ENCODE data around the gene SAPCD1.

Gene SAPCD1

DNA sequence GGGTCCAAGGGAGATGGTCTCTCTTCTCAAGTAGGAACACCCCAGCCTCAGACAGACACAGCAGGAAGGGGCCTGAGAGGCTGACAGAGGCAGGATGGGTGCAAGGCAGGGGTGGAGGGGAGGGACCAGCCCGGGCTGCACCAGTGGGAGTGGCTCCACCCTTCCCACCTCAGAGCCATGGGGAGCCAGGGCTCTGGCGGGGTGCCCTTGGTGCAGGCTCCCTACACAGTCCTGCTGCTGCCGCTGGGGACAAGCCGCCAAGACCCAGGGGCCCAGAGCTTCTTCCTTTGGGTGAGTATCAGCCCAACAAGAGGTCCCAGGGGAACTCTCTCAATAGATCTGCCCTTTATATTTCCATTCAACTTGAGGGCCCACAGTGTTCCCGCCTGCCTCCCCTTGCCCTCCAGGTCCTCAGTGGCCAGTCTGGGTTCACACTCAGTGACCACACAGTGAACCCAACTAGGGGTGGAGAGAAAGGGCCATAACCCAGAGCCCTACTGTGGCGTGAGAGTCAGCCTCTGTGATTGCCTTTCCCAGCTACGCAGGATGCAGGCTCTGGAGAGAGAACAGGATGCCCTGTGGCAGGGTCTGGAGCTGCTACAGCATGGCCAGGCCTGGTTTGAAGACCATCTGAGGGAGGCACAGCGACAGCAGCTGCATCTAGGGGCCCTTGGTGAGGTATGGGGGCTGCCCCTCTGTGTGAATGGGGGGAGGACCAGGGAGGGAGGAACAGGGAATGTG is 592 bp downstream of the SAPCD1 start:
- Histone ChIP-seq H3K27ac (ENCODE audit: low read length) (no peak overlapping the region), H3K36me3 (ENCODE audit: control insufficient read depth in 1 of 2, insufficient read depth in 2 of 2, low read length in 2 of 2) (no peaks in the 10 kb centered on the region), H3K4me1 (ENCODE audit: control insufficient read depth in 1 of 2, insufficient read depth in 2 of 2, low read length in 2 of 2) (peaks cover 0 to 10% of the 10 kb centered on the region in 2 donors), H3K9me3 (ENCODE audit: control insufficient read depth in 1 of 2, low read length in 2 of 2) (no peaks in the 10 kb centered on the region), H3K4me3 (ENCODE audit: low read depth in 1 of 2, low read length in 2 of 2) (no peak overlapping the region), H3K27me3 (ENCODE audit: low read depth, low read length) (no peaks in the 10 kb centered on the region)

GRCh38 chr6:31763619-31763940 is 1.1 kb downstream of the SAPCD1 start:
- Histone ChIP-seq H3K36me3 (ENCODE audit: control insufficient read depth in 1 of 2, insufficient read depth in 2 of 2, low read length in 2 of 2) (no peaks in the 10 kb centered on the region), H3K27ac (ENCODE audit: low read length) (no peak overlapping the region), H3K4me1 (ENCODE audit: control insufficient read depth in 1 of 2, insufficient read depth in 2 of 2, low read length in 2 of 2) (peaks cover 0 to 10% of the 10 kb centered on the region in 2 donors), H3K27me3 (ENCODE audit: low read depth, low read length) (no peaks in the 10 kb centered on the region), H3K9me3 (ENCODE audit: control insufficient read depth in 1 of 2, low read length in 2 of 2) (no peaks in the 10 kb centered on the region), H3K4me3 (ENCODE audit: low read depth in 1 of 2, low read length in 2 of 2) (no peak overlapping the region)

DNA sequence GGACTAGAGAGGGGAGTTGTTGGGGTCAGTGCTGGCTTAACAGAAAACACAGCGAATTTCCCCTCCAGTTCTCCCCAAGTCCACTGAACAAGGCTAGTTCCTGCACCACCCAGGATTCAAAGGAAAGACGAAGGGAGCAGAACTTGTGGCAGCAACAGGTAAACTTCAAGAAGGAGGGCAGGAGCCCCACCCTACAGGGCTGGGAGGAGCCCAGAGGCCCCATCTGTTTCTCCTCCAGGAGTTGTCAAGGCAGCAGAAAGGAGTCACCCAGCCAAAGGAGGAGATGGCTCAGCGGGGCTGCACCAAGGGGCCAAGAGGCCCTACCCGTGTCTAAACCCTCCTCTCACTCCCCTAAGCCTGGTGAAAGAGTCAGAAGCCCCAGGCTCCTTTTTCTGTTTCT is 1.7 kb downstream of the SAPCD1 start:
- Histone ChIP-seq H3K9me3 (ENCODE audit: control insufficient read depth in 1 of 2, low read length in 2 of 2) (no peaks in the 10 kb centered on the region), H3K4me1 (ENCODE audit: control insufficient read depth in 1 of 2, insufficient read depth in 2 of 2, low read length in 2 of 2) (peaks cover 0 to 10% of the 10 kb centered on the region in 2 donors), H3K4me3 (ENCODE audit: low read depth in 1 of 2, low read length in 2 of 2) (no peak overlapping the region), H3K27ac (ENCODE audit: low read length) (no peak overlapping the region), H3K27me3 (ENCODE audit: low read depth, low read length) (no peaks in the 10 kb centered on the region), H3K36me3 (ENCODE audit: control insufficient read depth in 1 of 2, insufficient read depth in 2 of 2, low read length in 2 of 2) (no peaks in the 10 kb centered on the region)

DNA sequence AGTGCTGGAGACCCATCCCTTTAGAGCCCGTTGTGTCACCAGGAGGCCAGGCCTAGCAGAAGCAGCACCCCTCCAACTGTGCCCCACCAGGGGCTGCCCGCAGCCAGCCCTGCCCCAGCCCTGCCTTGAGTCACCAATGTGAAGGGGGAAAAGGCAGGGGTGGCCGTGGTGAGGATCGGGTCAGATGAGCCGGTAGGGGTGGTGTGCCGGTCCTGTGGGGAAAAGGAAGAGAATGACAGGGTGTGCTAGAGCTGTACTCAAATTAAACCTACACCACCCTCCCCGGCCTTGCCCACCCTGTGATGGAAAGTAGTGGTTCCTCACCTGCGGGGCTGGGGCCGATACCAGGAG is 3.1 kb downstream of the SAPCD1 start:
- no peak overlapping the region for H3K27ac ChIP-seq (ENCODE audit: low read length)
- H3K4me1 ChIP-seq (ENCODE audit: control insufficient read depth in 1 of 2, insufficient read depth in 2 of 2, low read length in 2 of 2) = peaks cover 0 to 10% of the 10 kb centered on the region in 2 donors
- H3K9me3 ChIP-seq (ENCODE audit: control insufficient read depth in 1 of 2, low read length in 2 of 2) = no peaks in the 10 kb centered on the region
- no peaks in the 10 kb centered on the region for H3K36me3 ChIP-seq (ENCODE audit: control insufficient read depth in 1 of 2, insufficient read depth in 2 of 2, low read length in 2 of 2)
- H3K4me3 ChIP-seq (ENCODE audit: low read depth in 1 of 2, low read length in 2 of 2) = peak overlapping the region in 1 of 2 donors; percentile 48
- H3K27me3 ChIP-seq (ENCODE audit: low read depth, low read length) = no peaks in the 10 kb centered on the region

GRCh38 chr6:31765910-31766794 is 3.7 kb downstream of the SAPCD1 start:
- Histone ChIP-seq H3K27ac (ENCODE audit: low read length) (no peak overlapping the region), H3K9me3 (ENCODE audit: control insufficient read depth in 1 of 2, low read length in 2 of 2) (no peaks in the 10 kb centered on the region), H3K4me3 (ENCODE audit: low read depth in 1 of 2, low read length in 2 of 2) (peak overlapping the region; percentile 15 to 48), H3K27me3 (ENCODE audit: low read depth, low read length) (no peaks in the 10 kb centered on the region), H3K4me1 (ENCODE audit: control insufficient read depth in 1 of 2, insufficient read depth in 2 of 2, low read length in 2 of 2) (peaks cover 0 to 10% of the 10 kb centered on the region in 2 donors), H3K36me3 (ENCODE audit: control insufficient read depth in 1 of 2, insufficient read depth in 2 of 2, low read length in 2 of 2) (no peaks in the 10 kb centered on the region)

GRCh38 chr6:31767096-31767645 is 4.7 kb downstream of the SAPCD1 start:
- H3K9me3 ChIP-seq (ENCODE audit: control insufficient read depth in 1 of 2, low read length in 2 of 2) = no peaks in the 10 kb centered on the region
- no peak overlapping the region for H3K27ac ChIP-seq (ENCODE audit: low read length)
- peaks cover 0 to 10% of the 10 kb centered on the region in 2 donors for H3K4me1 ChIP-seq (ENCODE audit: control insufficient read depth in 1 of 2, insufficient read depth in 2 of 2, low read length in 2 of 2)
- H3K4me3 ChIP-seq (ENCODE audit: low read depth in 1 of 2, low read length in 2 of 2) = no peak overlapping the region
- H3K36me3 ChIP-seq (ENCODE audit: control insufficient read depth in 1 of 2, insufficient read depth in 2 of 2, low read length in 2 of 2) = no peaks in the 10 kb centered on the region
- H3K27me3 ChIP-seq (ENCODE audit: low read depth, low read length) = no peaks in the 10 kb centered on the region

- Histone ChIP-seq H3K9me3 (ENCODE audit: control insufficient read depth in 1 of 2, low read length in 2 of 2) (no peaks in the 10 kb centered on the region), H3K4me3 (ENCODE audit: low read depth in 1 of 2, low read length in 2 of 2) (no peak overlapping the region), H3K27me3 (ENCODE audit: low read depth, low read length) (no peaks in the 10 kb centered on the region), H3K4me1 (ENCODE audit: control insufficient read depth in 1 of 2, insufficient read depth in 2 of 2, low read length in 2 of 2) (peaks cover 0 to 7% of the 10 kb centered on the region in 2 donors), H3K27ac (ENCODE audit: low read length) (no peak overlapping the region), H3K36me3 (ENCODE audit: control insufficient read depth in 1 of 2, insufficient read depth in 2 of 2, low read length in 2 of 2) (no peaks in the 10 kb centered on the region)
These were observed 6.2 kb downstream of the SAPCD1 start for GRCh38 chr6:31768363-31769257.

- Histone ChIP-seq H3K4me3 (ENCODE audit: low read depth in 1 of 2, low read length in 2 of 2) (no peak overlapping the region), H3K27ac (ENCODE audit: low read length) (no peak overlapping the region)
These were observed 7.4 kb downstream of the SAPCD1 start for GRCh38 chr6:31769684-31770371.

DNA sequence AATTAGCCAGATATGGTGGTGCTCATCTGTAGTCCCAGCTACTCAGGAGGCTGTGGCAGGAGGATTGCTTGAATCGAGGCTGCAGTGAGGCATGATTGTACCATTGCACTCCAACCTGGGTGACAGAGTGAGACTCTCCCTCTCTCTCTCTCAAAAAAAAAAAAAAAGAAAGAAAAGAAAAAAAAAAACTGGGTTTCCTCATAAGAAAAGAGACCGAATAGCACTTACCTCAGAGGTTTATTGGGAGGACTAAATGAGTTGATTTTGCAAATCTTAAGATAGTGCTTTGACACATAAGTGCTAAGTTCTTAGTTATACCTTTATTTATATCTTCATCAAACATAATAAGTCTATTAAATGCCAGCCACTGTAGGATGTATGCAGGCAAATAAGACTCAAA is 8.4 kb downstream of the SAPCD1 start:
- Histone ChIP-seq H3K27ac (ENCODE audit: low read length) (no peak overlapping the region), H3K27me3 (ENCODE audit: low read depth, low read length) (no peaks in the 10 kb centered on the region), H3K4me1 (ENCODE audit: control insufficient read depth in 1 of 2, insufficient read depth in 2 of 2, low read length in 2 of 2) (peaks cover 0 to 3% of the 10 kb centered on the region in 2 donors), H3K36me3 (ENCODE audit: control insufficient read depth in 1 of 2, insufficient read depth in 2 of 2, low read length in 2 of 2) (no peaks in the 10 kb centered on the region), H3K4me3 (ENCODE audit: low read depth in 1 of 2, low read length in 2 of 2) (no peak overlapping the region), H3K9me3 (ENCODE audit: control insufficient read depth in 1 of 2, low read length in 2 of 2) (no peaks in the 10 kb centered on the region)

More at GRCh38 chr6:31769684-31770371, 7.4 kb downstream of the SAPCD1 start:
- Histone ChIP-seq H3K9me3 (ENCODE audit: control insufficient read depth in 1 of 2, low read length in 2 of 2) (no peaks in the 10 kb centered on the region), H3K27me3 (ENCODE audit: low read depth, low read length) (no peaks in the 10 kb centered on the region), H3K4me1 (ENCODE audit: control insufficient read depth in 1 of 2, insufficient read depth in 2 of 2, low read length in 2 of 2) (peaks cover 0 to 7% of the 10 kb centered on the region in 2 donors), H3K36me3 (ENCODE audit: control insufficient read depth in 1 of 2, insufficient read depth in 2 of 2, low read length in 2 of 2) (no peaks in the 10 kb centered on the region)

DNA sequence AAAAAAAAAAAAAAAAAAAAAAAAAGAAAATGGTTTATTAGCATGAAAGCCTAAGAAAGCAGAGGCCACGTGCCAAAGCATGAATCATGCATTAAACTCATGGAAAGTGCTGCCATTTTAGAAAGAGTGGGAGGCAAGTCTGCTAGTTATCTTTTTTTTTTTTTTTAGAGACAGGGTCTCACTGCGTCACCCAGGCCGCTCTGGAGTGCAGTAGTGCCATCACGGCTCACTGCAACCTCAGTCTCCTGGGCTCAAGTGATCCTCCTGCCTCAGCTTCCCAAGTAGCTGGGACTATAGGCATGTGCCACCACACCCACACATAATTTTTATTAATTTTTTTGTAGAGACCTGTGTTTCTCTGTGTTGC is 9.5 kb downstream of the SAPCD1 start:
- Histone ChIP-seq H3K4me3 (ENCODE audit: low read depth in 1 of 2, low read length in 2 of 2) (no peak overlapping the region), H3K27ac (ENCODE audit: low read length) (no peak overlapping the region), H3K36me3 (ENCODE audit: control insufficient read depth in 1 of 2, insufficient read depth in 2 of 2, low read length in 2 of 2) (no peaks in the 10 kb centered on the region), H3K4me1 (ENCODE audit: control insufficient read depth in 1 of 2, insufficient read depth in 2 of 2, low read length in 2 of 2) (peaks cover 0 to 7% of the 10 kb centered on the region in 2 donors), H3K27me3 (ENCODE audit: low read depth, low read length) (no peaks in the 10 kb centered on the region), H3K9me3 (ENCODE audit: control insufficient read depth in 1 of 2, low read length in 2 of 2) (no peaks in the 10 kb centered on the region)

All from muscle layer of duodenum (tissue), 2 donors.